Heart right ventricle (tissue), 16 donors: ENCODE data around the gene SESN2. TPM values are rescaled to one million over a fixed set of nuclear protein-coding genes. Genes with fewer than 3 reads are reported as not detected.

ENCODE experiments used
- ATAC-seq, 8 donors: fragments of 200-7000 bp; cut with Tn5 transposase; one replicate each; pipeline ENCODE4 v1.9.1; 2020; ENCODE audit warnings: mild to moderate bottlenecking in 8 of 8, moderate library complexity in 8 of 8, moderate number of reproducible peaks in 1 of 8
- DNase-seq, 2 donors: peaks; one replicate each; pipeline ENCODE4 v3.0.0-alpha.2; 2020
- H3K27ac ChIP-seq, 10 donors: fragments of 200-600 bp; sonication (generic) in 2 of 10; one replicate each; pipeline versions ENCODE4 v1.5.0 to v1.8.0; 2020 to 2022; ENCODE audit warnings: mild to moderate bottlenecking in 3 of 10
- H3K27me3 ChIP-seq, 7 donors: fragments of 200-600 bp; one replicate each; pipeline ENCODE4 v1.8.0; 2021 to 2022; ENCODE audit warnings: mild to moderate bottlenecking in 2 of 7
- H3K36me3 ChIP-seq, 9 donors: fragments of 200-600 bp; sonication (generic) in 1 of 9; one replicate each; pipeline versions ENCODE4 v1.5.0 to v1.8.0; 2020 to 2022; ENCODE audit warnings: mild to moderate bottlenecking in 2 of 9
- H3K4me1 ChIP-seq, 9 donors: fragments of 200-600 bp; sonication (generic) in 1 of 9; one replicate each; pipeline versions ENCODE4 v1.5.0 to v1.8.0; 2020 to 2022; ENCODE audit warnings: mild to moderate bottlenecking in 4 of 9
- H3K4me3 ChIP-seq, 10 donors: fragments of 200-600 bp; sonication (generic) in 2 of 10; one replicate each; pipeline versions ENCODE4 v1.5.0 to v1.8.0; 2020 to 2022; ENCODE audit warnings: mild to moderate bottlenecking in 7 of 10, moderate library complexity in 2 of 10
- H3K9me3 ChIP-seq, 11 donors: fragments of 200-600 bp in 10 of 11; sonication (generic) in 2 of 11; one replicate each; pipeline versions ENCODE4 v1.5.0 to v1.8.0; 2013 to 2022; ENCODE audit warnings: mild to moderate bottlenecking in 2 of 11, control low read depth in 1 of 11, moderate library complexity in 1 of 11
- WGBS, 2 donors: extraction: QIAGEN DNeasy Blood & Tissue Kit; methylation state at CpG; one replicate each; pipeline ENCODE4 v1.1.7; 2013; ENCODE audit warnings: inconsistent platforms in 1 of 2; 5-methylcytosine and 5-hydroxymethylcytosine counted together
- intact Hi-C, 10 donors: fragments of 100-400 bp; cut with DNase I; formaldehyde crosslinking; loops; one replicate each; pipeline versions ENCODE4 v1.11.1 to v1.14.2; 2022
- polyA plus RNA-seq, 2 donors: library from polyadenylated mRNA; stranded (reverse); fragments of 200-250 nt; gene quantifications; one replicate each; pipeline ENCODE4 v1.2.3, GENCODE V29; 2013
- total RNA-seq, 10 donors: library from RNA; stranded (reverse); fragmentation: NEBNext Ultra II Directional in 3 of 10; extraction: Animal tissue kit (Norgen Biotek cat#: 25700) in 3 of 10; gene quantifications; one replicate each; pipeline versions ENCODE4 v1.2.1 to v1.2.4, GENCODE V29; 2021 to 2023
- TF ChIP-seq, protein P1 (sequence below), 9 donors: fragments of 200-600 bp; sonication (generic) in 2 of 9; IDR thresholded peaks; one replicate each; pipeline versions ENCODE4 v1.5.0 to v1.8.0; 2021 to 2022; ENCODE audit warnings: antibody characterized with exemption in 9 of 9, mild to moderate bottlenecking in 5 of 9, moderate library complexity in 1 of 9
- donor health status: Arrhythmogenic right ventricular cardiomyopathy.
- donor health status: ischemic (EF 13 %, LVEDD 7.1; RV severe dilation, severe dysfunction).
- donor health status: healthy with polysubstance abuse.
- donor health status: DM: no; HTN: yes; CAD: no.
- donor health status: DM: no; HTN: no; CAD: no.
- donor health status: ischemic (EF 25% LVEDD 6.9; RV normal size, moderate dysfunction).
- donor health status: ischemic (EF 25% LVEDD 5.7; RV mildly dilated, moderate dysfunction).
- donor health status: healthy.
- donor health status: DM: yes; HTN: yes; CAD: no.
- donor health status: Ischemic cardiomyopathy.
- donor health status: ischemic (EF 35%, LVEDD 5.7; RV mildly dilated, moderate dysfunction).
- donor health status: nonischemic (EF 11% LVEDD 7.7; RV severe dilation, severe dysfunction).
- donor health status: DM: yes; HTN: yes; CAD: no.
- donor health status: PGD.
- donor health status: ischemic (EF 29% LVEDD 5.4; RV normal size, mild dysfunction).
- donor health status: nonischemic (EF 23%, LVEDD 6.1; RV moderate dilation, normal function).

Gene SESN2
- total and polyA plus RNA-seq, 12 donors, result 1.9 to 7.9 (median 3.6) TPM

DNA sequence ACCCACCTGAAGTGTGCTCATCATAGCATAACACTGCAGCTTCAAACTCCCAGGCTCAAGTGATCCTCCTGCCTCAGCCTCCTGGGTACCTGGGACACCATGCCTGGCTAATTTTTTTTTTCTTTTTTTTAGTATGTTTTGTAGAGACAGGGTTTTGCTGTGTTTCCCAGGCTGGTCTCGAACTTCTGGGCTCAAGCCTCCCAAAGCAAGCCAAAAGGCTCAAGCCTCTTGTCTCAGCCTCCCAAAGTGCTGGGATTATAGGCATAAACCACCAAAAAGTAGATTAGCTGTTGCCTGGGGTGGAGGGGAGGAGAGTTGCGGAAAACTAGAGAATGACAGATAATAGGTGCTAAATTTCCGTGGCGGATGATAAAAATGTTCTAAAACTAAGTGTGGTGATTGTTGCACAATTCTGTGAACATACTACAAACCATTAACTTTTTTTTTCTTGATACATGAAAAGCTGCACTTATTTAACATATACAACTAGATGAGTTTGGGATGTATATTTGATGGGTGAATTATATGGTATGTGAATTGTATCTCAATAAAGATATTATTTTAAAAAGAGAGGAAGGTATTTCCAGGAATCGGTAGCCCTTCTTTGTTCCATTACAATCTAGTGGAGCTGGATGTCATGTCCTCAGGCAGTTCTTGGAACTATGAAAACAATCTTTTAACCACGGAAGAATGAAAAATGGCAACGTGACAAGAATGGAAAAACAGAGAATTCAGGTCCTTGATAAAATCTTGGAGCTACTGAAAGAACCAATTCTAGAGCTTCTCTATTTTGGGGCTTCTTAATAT, 42.3 kb downstream of the SESN2 start:
- ATAC-seq (no peak), DNase-seq (no peak)
- Histone ChIP-seq H3K36me3 (no peaks in the 10 kb centered on the region), H3K27me3 (peaks cover 0 to 4% (median 0%) of the 10 kb centered on the region in 7 donors), H3K27ac (no peak overlapping the region), H3K4me3 (no peak overlapping the region), H3K9me3 (no peaks in the 10 kb centered on the region), H3K4me1 (peaks cover 0 to 4% (median 0%) of the 10 kb centered on the region in 9 donors)
- WGBS, 2 donors, result 54 to 55% methylated on average over 7 of the region's 7 CpGs
- TF ChIP-seq, protein P1, sequence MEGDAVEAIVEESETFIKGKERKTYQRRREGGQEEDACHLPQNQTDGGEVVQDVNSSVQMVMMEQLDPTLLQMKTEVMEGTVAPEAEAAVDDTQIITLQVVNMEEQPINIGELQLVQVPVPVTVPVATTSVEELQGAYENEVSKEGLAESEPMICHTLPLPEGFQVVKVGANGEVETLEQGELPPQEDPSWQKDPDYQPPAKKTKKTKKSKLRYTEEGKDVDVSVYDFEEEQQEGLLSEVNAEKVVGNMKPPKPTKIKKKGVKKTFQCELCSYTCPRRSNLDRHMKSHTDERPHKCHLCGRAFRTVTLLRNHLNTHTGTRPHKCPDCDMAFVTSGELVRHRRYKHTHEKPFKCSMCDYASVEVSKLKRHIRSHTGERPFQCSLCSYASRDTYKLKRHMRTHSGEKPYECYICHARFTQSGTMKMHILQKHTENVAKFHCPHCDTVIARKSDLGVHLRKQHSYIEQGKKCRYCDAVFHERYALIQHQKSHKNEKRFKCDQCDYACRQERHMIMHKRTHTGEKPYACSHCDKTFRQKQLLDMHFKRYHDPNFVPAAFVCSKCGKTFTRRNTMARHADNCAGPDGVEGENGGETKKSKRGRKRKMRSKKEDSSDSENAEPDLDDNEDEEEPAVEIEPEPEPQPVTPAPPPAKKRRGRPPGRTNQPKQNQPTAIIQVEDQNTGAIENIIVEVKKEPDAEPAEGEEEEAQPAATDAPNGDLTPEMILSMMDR (IDR thresholded peaks at IDR 0.05), result no peak
- intact Hi-C loops, result no loop called here

GRCh38 chr1:28302247-28302646, 42.9 kb downstream of the SESN2 start:
- ATAC-seq, result no peak
- Histone ChIP-seq H3K4me1 (peaks cover 0 to 8% (median 0%) of the 10 kb centered on the region in 9 donors), H3K27ac (no peak overlapping the region), H3K9me3 (no peaks in the 10 kb centered on the region), H3K27me3 (peaks cover 0 to 4% (median 0%) of the 10 kb centered on the region in 7 donors), H3K36me3 (no peaks in the 10 kb centered on the region), H3K4me3 (no peak overlapping the region)
- TF ChIP-seq, protein P1 (IDR thresholded peaks at IDR 0.05), result no peak
- WGBS, 2 donors, result 71% methylated on average over 5 of the region's 5 CpGs
- no peak for DNase-seq
- intact Hi-C loops, result no loop called here

- 60 to 67% methylated on average over 2 of the region's 2 CpGs for WGBS, 2 donors
- no peaks in the 10 kb centered on the region for H3K9me3 ChIP-seq
- DNase-seq (no peak), ATAC-seq (no peak)
- TF ChIP-seq, protein P1 (IDR thresholded peaks at IDR 0.05), result no peak
- no peak overlapping the region for H3K27ac ChIP-seq
- H3K36me3 ChIP-seq, result no peaks in the 10 kb centered on the region
- H3K27me3 ChIP-seq, result peaks cover 0 to 4% (median 0%) of the 10 kb centered on the region in 7 donors
- intact Hi-C loops, result no loop called here
- H3K4me3 ChIP-seq, result no peak overlapping the region
- H3K4me1 ChIP-seq, result peaks cover 0 to 8% (median 0%) of the 10 kb centered on the region in 9 donors
Measured at GRCh38 chr1:28306301-28306949, 47.1 kb downstream of the SESN2 start.

GRCh38 chr1:28308750-28309149, 49.4 kb downstream of the SESN2 start:
- no peaks in the 10 kb centered on the region for H3K9me3 ChIP-seq
- no peak overlapping the region for H3K4me3 ChIP-seq
- H3K27me3 ChIP-seq, result no peaks in the 10 kb centered on the region
- DNase-seq (no peak), ATAC-seq (no peak)
- H3K27ac ChIP-seq, result no peak overlapping the region
- no peaks in the 10 kb centered on the region for H3K36me3 ChIP-seq
- peaks cover 0 to 12% (median 0%) of the 10 kb centered on the region in 9 donors for H3K4me1 ChIP-seq
- intact Hi-C loops, result no loop called here
- WGBS, 2 donors, result 96% methylated on average over 3 of the region's 3 CpGs
- TF ChIP-seq, protein P1 (IDR thresholded peaks at IDR 0.05), result no peak
